22Rv1 (cell line): ENCODE results near the gene C3orf80.
"Not testable (repeated sequence)": the region's sequence is repeated elsewhere in the genome, so short reads cannot be mapped to it uniquely, and the experiment has no call there.

ENCODE experiments used
- H3K27ac ChIP-seq: fragments of 450-650 bp; 2 replicates; pipeline ENCODE4 v1.5.1; 2017
- ZFX ChIP-seq: fragments of 450-650 bp; IDR thresholded peaks from 2 replicates; pipeline ENCODE4 v1.6.1; 2017; ENCODE audit warnings: antibody characterized with exemption, borderline replicate concordance
- TF ChIP-seq, protein P1 (sequence below): fragments of 450-650 bp; IDR thresholded peaks from 2 replicates; pipeline ENCODE4 v1.5.1; 2017; ENCODE audit warnings: mild to moderate bottlenecking

Gene C3orf80

DNA sequence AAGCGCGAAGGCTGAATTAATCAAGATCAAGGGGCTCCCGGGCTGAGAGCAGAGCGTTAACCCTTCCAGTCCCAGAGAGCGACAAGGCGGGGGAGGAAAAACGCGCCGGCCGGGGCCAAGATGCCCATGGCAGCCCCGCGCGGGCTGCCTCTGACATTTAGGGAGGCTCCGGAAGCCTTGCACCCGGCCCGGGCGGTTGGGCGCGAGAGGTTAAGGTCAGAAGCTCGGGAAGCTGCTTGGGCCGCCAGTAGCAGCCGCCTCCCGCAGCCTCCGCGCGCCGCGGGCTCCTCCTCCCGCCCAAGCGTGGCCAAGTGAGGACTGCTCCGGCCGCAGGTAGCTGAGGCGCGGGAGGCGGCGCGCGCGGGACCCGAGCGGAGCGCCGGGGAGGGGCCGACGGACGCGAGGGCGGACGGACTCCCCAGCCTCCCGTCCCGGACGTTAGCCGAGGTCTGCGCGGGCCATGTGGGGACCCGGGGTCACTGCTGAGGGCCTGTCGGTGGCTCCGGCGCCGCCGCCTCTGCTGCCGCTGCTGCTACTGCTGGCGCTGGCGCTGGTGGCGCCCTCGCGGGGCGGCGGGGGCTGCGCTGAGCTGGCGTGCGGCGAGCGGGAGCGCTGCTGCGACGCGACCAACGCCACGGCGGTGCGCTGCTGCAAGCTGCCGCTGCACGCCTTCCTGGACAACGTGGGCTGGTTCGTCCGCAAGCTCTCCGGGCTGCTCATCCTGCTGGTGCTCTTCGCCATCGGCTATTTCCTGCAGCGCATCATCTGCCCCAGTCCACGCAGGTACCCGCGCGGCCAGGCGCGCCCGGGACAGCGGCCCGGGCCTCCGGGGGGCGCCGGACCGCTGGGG is at the start of gene C3orf80:
Gene C3orf80 (plus strand): TSS at position 247 of the 850 bp plus-strand sequence. CDS start 214 bp downstream, at position 461.
- TF ChIP-seq, protein P1, sequence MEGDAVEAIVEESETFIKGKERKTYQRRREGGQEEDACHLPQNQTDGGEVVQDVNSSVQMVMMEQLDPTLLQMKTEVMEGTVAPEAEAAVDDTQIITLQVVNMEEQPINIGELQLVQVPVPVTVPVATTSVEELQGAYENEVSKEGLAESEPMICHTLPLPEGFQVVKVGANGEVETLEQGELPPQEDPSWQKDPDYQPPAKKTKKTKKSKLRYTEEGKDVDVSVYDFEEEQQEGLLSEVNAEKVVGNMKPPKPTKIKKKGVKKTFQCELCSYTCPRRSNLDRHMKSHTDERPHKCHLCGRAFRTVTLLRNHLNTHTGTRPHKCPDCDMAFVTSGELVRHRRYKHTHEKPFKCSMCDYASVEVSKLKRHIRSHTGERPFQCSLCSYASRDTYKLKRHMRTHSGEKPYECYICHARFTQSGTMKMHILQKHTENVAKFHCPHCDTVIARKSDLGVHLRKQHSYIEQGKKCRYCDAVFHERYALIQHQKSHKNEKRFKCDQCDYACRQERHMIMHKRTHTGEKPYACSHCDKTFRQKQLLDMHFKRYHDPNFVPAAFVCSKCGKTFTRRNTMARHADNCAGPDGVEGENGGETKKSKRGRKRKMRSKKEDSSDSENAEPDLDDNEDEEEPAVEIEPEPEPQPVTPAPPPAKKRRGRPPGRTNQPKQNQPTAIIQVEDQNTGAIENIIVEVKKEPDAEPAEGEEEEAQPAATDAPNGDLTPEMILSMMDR: peak; percentile 75
- no peak for TF ChIP-seq ZFX
- peak within 1 kb of the TSS; percentile 58 for H3K27ac ChIP-seq

DNA sequence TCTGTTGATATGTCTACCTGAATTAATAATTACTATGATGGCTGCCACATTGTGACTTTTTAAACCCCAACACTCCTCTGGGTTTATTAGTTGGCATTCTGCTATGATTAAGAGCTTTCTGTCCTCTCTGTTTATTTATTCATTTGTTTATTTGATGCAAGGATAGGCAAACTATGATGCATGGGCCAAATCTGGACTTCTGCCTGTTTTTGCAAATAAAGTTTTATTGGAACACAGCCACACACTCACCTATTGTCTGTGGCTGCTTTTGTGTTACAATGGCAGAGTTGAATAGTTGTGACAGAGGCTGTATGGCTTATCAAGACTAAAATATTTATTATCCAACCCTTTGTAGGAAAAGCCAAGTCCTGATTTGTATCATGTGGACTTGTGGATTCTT is 48.3 kb upstream of the C3orf80 start:
- no peak for TF ChIP-seq ZFX
- TF ChIP-seq, protein P1: no peak
- H3K27ac ChIP-seq: no peak overlapping the region

DNA sequence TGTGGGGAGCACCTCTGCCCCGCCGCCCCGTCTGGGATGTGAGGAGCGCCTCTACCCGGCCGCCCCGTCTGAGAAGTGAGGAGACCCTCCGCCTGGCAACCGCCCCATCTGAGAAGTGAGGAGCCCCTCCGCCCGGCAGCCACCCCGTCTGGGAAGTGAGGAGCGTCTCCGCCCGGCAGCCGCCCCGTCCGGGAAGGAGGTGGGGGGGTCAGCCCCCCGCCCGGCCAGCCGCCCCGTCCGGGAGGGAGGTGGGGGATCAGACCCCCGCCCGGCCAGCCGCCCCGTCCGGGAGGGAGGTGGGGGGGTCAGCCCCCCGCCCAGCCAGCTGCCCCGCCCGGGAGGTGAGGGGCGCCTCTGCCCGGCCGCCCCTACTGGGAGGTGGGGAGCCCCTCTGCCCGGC is 46.6 kb upstream of the C3orf80 start:
- not testable (repeated sequence) for H3K27ac ChIP-seq

DNA sequence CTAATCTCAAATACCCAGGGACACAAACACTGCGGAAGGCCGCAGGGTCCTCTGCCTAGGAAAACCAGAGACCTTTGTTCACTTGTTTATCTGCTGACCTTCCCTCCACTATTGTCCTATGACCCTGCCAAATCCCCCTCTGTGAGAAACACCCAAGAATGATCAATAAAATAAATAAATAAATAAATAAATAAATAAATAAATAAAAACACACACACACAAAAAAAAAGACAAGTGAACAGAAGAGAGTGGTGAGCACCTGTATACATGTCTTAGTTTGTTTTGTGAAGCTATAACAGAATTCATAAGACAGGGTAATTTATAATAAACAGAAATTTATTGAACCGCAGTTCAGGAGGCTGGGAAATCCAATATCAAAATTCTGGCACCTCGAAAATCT is 45.8 kb upstream of the C3orf80 start:
- 0 out of 2 replicates have a peak overlapping the region, but pooled peaks have one; percentile 37 for H3K27ac ChIP-seq

DNA sequence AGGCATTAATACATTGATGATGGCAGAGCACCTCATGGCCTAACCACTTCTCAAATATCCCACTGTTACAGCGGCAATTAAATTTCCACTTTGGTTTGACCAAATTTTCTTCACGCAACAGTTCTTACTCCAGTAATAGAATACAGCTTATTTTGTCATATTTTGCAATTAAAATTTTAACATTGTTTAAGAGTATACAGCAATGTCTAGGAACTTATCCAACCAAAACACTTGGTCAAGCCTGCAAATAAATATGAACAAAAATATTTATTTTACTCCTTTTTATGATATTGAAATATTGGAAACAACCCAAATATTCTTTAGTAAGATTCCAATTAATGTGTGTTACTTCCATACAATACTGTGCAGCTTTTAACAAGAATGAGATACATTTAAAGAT is 45.3 kb upstream of the C3orf80 start:
- TF ChIP-seq ZFX: no peak
- TF ChIP-seq, protein P1: no peak
- H3K27ac ChIP-seq: peak overlapping the region; percentile 37

DNA sequence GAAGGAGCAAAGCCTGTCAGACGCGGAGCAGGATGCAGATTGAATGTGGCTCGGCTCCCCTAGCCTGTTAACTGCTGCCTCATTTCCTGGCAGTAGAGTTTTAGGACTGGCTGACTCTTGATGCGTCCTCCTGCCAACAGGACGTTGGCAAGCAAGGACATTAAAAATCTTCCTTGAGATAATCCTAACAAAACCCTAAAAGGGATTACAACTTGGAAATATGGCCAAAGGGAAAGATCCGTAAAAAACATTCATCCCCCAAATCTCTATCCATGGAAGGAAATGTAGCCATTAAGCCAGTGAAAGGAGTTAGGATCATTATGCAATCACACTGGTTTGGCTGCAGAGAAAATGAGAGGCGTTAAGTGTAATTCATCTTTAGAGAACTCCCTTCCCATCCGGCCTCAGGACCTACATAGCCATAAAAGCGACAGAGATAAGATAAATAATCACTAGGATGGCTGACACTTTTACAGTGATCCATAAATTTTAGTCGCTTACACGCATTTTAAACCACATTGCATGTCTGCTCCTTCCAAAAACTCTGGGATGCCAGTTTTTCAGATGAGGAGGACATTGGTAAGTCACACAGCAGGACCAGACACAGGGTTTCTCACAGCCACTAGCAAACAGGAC is 44.5 kb upstream of the C3orf80 start:
- H3K27ac ChIP-seq: peak overlapping the region; percentile 37
- no peak for TF ChIP-seq ZFX
- TF ChIP-seq, protein P1: no peak

GRCh38 chr3:160183345-160184076 is 41.7 kb upstream of the C3orf80 start:
- TF ChIP-seq ZFX: no peak
- TF ChIP-seq, protein P1: no peak

DNA sequence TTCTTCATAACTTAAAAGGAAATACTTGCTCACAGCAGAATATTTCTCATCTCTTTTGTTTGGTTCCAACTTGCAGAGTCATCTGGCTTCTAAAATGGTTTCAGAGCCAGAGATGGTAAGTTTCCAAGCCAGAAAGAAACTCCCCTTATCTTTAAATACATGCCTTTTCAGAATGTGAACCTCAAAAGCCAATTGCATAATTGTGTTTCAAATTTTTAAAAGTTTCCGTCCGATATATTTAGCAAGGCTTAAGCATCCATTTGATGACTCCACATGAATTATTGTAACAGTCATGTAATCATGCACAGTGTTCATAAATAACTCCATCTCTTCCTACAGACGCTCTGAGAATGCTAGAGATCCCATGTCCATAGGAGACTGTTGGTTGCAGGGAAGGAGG is 40.6 kb upstream of the C3orf80 start:
- TF ChIP-seq ZFX: no peak
- TF ChIP-seq, protein P1: no peak
- H3K27ac ChIP-seq: no peak overlapping the region

More at GRCh38 chr3:160183345-160184076, 41.7 kb upstream of the C3orf80 start:
- H3K27ac ChIP-seq: no peak overlapping the region
